Uterus (tissue), 4 donors: Measurements from ENCODE around the gene UBE2O. TPM values are rescaled to one million over a fixed set of nuclear protein-coding genes. Genes with fewer than 3 reads are reported as not detected.

Source experiments
- DNase-seq, 2 donors: peaks; one replicate each; pipeline ENCODE4 v3.0.0-alpha.2; 2019 to 2020
- H3K27ac ChIP-seq, 2 donors: fragments of 200-600 bp; sonication (generic); 1 replicate in 1 of 2; 2 replicates in 1 of 2; pipeline ENCODE4 v1.5.1; 2016 to 2018
- H3K27me3 ChIP-seq, 2 donors: fragments of 200-600 bp; sonication (generic); one replicate each; pipeline ENCODE4 v1.5.1; 2018 to 2019; ENCODE audit warnings: control low read depth in 1 of 2
- H3K36me3 ChIP-seq, 2 donors: fragments of 200-600 bp; sonication (generic); one replicate each; pipeline ENCODE4 v1.5.1; 2019; ENCODE audit warnings: control low read depth in 1 of 2
- H3K4me1 ChIP-seq, 2 donors: fragments of 200-600 bp; sonication (generic); one replicate each; pipeline ENCODE4 v1.5.1; 2018 to 2019; ENCODE audit warnings: control low read depth in 1 of 2
- H3K4me3 ChIP-seq, 2 donors: fragments of 200-600 bp; sonication (generic); 1 replicate in 1 of 2; 2 replicates in 1 of 2; pipeline ENCODE4 v1.5.1; 2018 to 2019; ENCODE audit warnings: mild to moderate bottlenecking in 1 of 2
- H3K9me3 ChIP-seq, 2 donors: fragments of 200-600 bp; sonication (generic); one replicate each; pipeline ENCODE4 v1.5.1; 2019; ENCODE audit warnings: control low read depth in 1 of 2
- POLR2A ChIP-seq, 2 donors: fragments of 450-650 bp; IDR thresholded peaks; one replicate each; pipeline ENCODE4 v1.6.1; 2016; ENCODE audit warnings: antibody characterized with exemption in 2 of 2, mild to moderate bottlenecking in 1 of 2, moderate library complexity in 1 of 2
- intact Hi-C: fragments of 100-400 bp; cut with DNase I; formaldehyde crosslinking; loops from one replicate; pipeline ENCODE4 v1.15.1; 2023; ENCODE audit warnings: low total_unique reads
- total RNA-seq, 4 donors: library from RNA; depleted of rRNA in 3 of 4; stranded (reverse); fragments of >200 nt in 3 of 4; gene quantifications; one replicate each; pipeline versions ENCODE4 v1.1.0 to v1.2.4, GENCODE V29; 2014 to 2023
- TF ChIP-seq, protein P1 (sequence below), 4 experiments: fragments of 200-600 bp in 2 of 4; fragments of 450-650 bp in 2 of 4; sonication (generic) in 2 of 4; IDR thresholded peaks; one replicate each; pipeline ENCODE4 v1.5.1; 2016 to 2019; ENCODE audit warnings: antibody characterized with exemption in 4 of 4, mild to moderate bottlenecking in 2 of 4, moderate library complexity in 1 of 4
- donor health status: DM: yes; HTN: yes; CAD: no.

UBE2O gene
- total RNA-seq, 4 donors from 2014 or later = 5.0 to 31.5 (median 17.9) TPM

- no peak overlapping the region for H3K4me3 ChIP-seq
- TF ChIP-seq, protein P1, sequence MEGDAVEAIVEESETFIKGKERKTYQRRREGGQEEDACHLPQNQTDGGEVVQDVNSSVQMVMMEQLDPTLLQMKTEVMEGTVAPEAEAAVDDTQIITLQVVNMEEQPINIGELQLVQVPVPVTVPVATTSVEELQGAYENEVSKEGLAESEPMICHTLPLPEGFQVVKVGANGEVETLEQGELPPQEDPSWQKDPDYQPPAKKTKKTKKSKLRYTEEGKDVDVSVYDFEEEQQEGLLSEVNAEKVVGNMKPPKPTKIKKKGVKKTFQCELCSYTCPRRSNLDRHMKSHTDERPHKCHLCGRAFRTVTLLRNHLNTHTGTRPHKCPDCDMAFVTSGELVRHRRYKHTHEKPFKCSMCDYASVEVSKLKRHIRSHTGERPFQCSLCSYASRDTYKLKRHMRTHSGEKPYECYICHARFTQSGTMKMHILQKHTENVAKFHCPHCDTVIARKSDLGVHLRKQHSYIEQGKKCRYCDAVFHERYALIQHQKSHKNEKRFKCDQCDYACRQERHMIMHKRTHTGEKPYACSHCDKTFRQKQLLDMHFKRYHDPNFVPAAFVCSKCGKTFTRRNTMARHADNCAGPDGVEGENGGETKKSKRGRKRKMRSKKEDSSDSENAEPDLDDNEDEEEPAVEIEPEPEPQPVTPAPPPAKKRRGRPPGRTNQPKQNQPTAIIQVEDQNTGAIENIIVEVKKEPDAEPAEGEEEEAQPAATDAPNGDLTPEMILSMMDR (IDR thresholded peaks at IDR 0.05) = no peak
- TF ChIP-seq POLR2A (IDR thresholded peaks at IDR 0.05) = no peak
- H3K36me3 ChIP-seq = no peaks in the 10 kb centered on the region
- no peak overlapping the region for H3K27ac ChIP-seq
- no peak for DNase-seq
- intact Hi-C loops = no loop called here
- H3K9me3 ChIP-seq = no peaks in the 10 kb centered on the region
- H3K4me1 ChIP-seq = peaks cover 0 to 8% of the 10 kb centered on the region in 2 donors
- H3K27me3 ChIP-seq = no peaks in the 10 kb centered on the region
Measured at GRCh38 chr17:76388966-76389888, 63.7 kb downstream of the UBE2O start.

DNA sequence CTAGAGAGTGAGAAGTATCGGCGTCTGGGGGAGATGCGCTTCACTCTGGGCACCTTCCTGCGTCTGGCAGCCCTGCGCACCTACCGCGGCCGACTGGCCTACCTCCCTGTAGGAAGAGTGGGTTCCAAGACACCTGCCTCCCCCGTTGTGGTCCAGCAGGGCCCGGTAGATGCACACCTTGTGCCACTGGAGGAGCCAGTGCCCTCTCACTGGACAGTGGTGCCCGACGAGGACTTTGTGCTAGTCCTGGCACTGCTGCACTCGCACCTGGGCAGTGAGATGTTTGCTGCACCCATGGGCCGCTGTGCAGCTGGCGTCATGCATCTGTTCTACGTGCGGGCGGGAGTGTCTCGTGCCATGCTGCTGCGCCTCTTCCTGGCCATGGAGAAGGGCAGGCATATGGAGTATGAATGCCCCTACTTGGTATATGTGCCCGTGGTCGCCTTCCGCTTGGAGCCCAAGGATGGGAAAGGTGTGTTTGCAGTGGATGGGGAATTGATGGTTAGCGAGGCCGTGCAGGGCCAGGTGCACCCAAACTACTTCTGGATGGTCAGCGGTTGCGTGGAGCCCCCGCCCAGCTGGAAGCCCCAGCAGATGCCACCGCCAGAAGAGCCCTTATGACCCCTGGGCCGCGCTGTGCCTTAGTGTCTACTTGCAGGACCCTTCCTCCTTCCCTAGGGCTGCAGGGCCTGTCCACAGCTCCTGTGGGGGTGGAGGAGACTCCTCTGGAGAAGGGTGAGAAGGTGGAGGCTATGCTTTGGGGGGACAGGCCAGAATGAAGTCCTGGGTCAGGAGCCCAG lies 65.8 kb downstream of the UBE2O start:
- DNase-seq = no peak
- Histone ChIP-seq H3K36me3 (no peaks in the 10 kb centered on the region), H3K9me3 (no peaks in the 10 kb centered on the region), H3K4me1 (peaks cover 0 to 25% of the 10 kb centered on the region in 2 donors), H3K27me3 (peaks cover 0 to 17% of the 10 kb centered on the region in 2 donors), H3K4me3 (no peak overlapping the region), H3K27ac (no peak overlapping the region)
- intact Hi-C loops = no loop called here
- TF ChIP-seq, protein P1 (IDR thresholded peaks at IDR 0.05) = no peak
- TF ChIP-seq POLR2A (IDR thresholded peaks at IDR 0.05) = no peak

GRCh38 chr17:76385892-76386786 lies 66.8 kb downstream of the UBE2O start:
- peak overlapping the region; percentile 33 to 48 for H3K4me3 ChIP-seq
- DNase-seq = peak; percentile 69
- H3K4me1 ChIP-seq = peaks cover 0 to 25% of the 10 kb centered on the region in 2 donors
- H3K27me3 ChIP-seq = peaks cover 0 to 17% of the 10 kb centered on the region in 2 donors
- intact Hi-C loops = no loop called here
- no peaks in the 10 kb centered on the region for H3K36me3 ChIP-seq
- peak overlapping the region in 1 of 2 donors; percentile 74 for H3K27ac ChIP-seq
- TF ChIP-seq, protein P1 (IDR thresholded peaks at IDR 0.05) = peak; percentile 69 to 78 (median 74)
- peak in 1 of 2 donors; percentile 5 for TF ChIP-seq POLR2A (IDR thresholded peaks at IDR 0.05)
- no peaks in the 10 kb centered on the region for H3K9me3 ChIP-seq

- Histone ChIP-seq H3K27me3 (peaks cover 0 to 17% of the 10 kb centered on the region in 2 donors), H3K27ac (peak overlapping the region; percentile 74 to 75), H3K4me3 (peak overlapping the region; percentile 33 to 48), H3K36me3 (no peaks in the 10 kb centered on the region), H3K9me3 (no peaks in the 10 kb centered on the region), H3K4me1 (peaks cover 0 to 25% of the 10 kb centered on the region in 2 donors)
- peak in 1 of 2 donors; percentile 44 for DNase-seq
- no peak for TF ChIP-seq POLR2A (IDR thresholded peaks at IDR 0.05)
- TF ChIP-seq, protein P1 (IDR thresholded peaks at IDR 0.05) = no peak
- intact Hi-C loops = no loop called here
Measured at GRCh38 chr17:76384987-76385891, 67.7 kb downstream of the UBE2O start.
